Epithelial cell of prostate (primary cell): ENCODE measurements around the gene MTFR1L.

Experiments used
- DNase-seq: peaks from one replicate; pipeline ENCODE4 v3.0.0-alpha.2; 2011; ENCODE audit warnings: low read depth, low spot score
- H3K27ac ChIP-seq: fragments of 450-650 bp; 2 replicates; pipeline ENCODE4 v1.5.1; 2017; ENCODE audit warnings: mild to moderate bottlenecking

The MTFR1L gene

GRCh38 chr1:25875154-25875855, 55.6 kb downstream of the MTFR1L start, which contains the start of gene PAQR7:
Gene PAQR7, minus strand, starts transcription at chr1:25875708. Its CDS starts 11,869 bp downstream, at chr1:25863839.
- peak within 1 kb of the TSS; percentile 76 for H3K27ac ChIP-seq
- DNase-seq, result no peak

GRCh38 chr1:25875856-25876692, 56.3 kb downstream of the MTFR1L start:
- no peak for DNase-seq
- peak overlapping the region; percentile 76 for H3K27ac ChIP-seq

- no peak for DNase-seq
- H3K27ac ChIP-seq, result peak overlapping the region; percentile 76
Measured at GRCh38 chr1:25876693-25877077, 56.9 kb downstream of the MTFR1L start.

- no peak for DNase-seq
- H3K27ac ChIP-seq, result no peak overlapping the region
Measured at GRCh38 chr1:25877155-25877554, 57.4 kb downstream of the MTFR1L start.

GRCh38 chr1:25878690-25879089, 58.9 kb downstream of the MTFR1L start:
- no peak overlapping the region for H3K27ac ChIP-seq
- no peak for DNase-seq

- no peak for DNase-seq
- no peak overlapping the region for H3K27ac ChIP-seq
Measured at GRCh38 chr1:25879675-25880074, 59.9 kb downstream of the MTFR1L start.

GRCh38 chr1:25880518-25880917, 60.8 kb downstream of the MTFR1L start:
- no peak for DNase-seq
- H3K27ac ChIP-seq, result no peak overlapping the region

GRCh38 chr1:25881266-25881665, 61.5 kb downstream of the MTFR1L start:
- DNase-seq, result no peak
- H3K27ac ChIP-seq, result no peak overlapping the region
